HCT116 (cell line): Measurements from ENCODE around the gene CHSY3. TPM values are rescaled to one million over a fixed set of nuclear protein-coding genes. Genes with fewer than 3 reads are reported as not detected.

Source experiments
- ATAC-seq: fragments of 200-7000 bp; cut with Tn5 transposase; 2 replicates; pipeline ENCODE4 v1.9.1; 2020; ENCODE audit warnings: mild to moderate bottlenecking, moderate library complexity
- BruUV-seq: library from RNA; stranded (reverse); fragments of 400-500 nt; replicated peaks from 2 replicates; lab custom pipeline; 2021; lab: Mats Ljungman, UMichigan
- CTCF ChIA-PET: fragments of 300-600 bp; sonication (Branson Sonifier 250); formaldehyde crosslinking; loops from one replicate; lab custom pipeline; 2021; ENCODE audit warnings: antibody characterized with exemption; lab: Charles Lee
- POLR2A ChIA-PET: fragments of 300-600, 350-600 bp; sonication (Branson Sonifier 250); formaldehyde crosslinking; loops from one replicate; lab custom pipeline; 2021; ENCODE audit warnings: antibody characterized with exemption; lab: Charles Lee
- RAD21 ChIA-PET, 2 experiments: fragments of 300-600 bp; sonication (Branson Sonifier 250); formaldehyde crosslinking; loops; one replicate each; lab custom pipeline; 2023; ENCODE audit warnings: low total read pairs in 2 of 2; ENCODE audit not compliant: uncharacterized antibody in 2 of 2, unreplicated experiment in 2 of 2, low non-redundant PET in 1 of 2; lab: Charles Lee
- DNase-seq: peaks from one replicate; pipeline ENCODE4 v3.0.0-alpha.2; 2010; ENCODE audit warnings: low read depth, low spot score
- H2AFZ ChIP-seq: fragments of 200-600 bp; shearing (Covaris generic), sonication (generic); 2 replicates; pipeline ENCODE4 v1.6.1; 2017; ENCODE audit warnings: low read depth, mixed run types, mixed read lengths, antibody characterized with exemption, low read length; ENCODE audit not compliant: poor library complexity, severe bottlenecking
- H3K27ac ChIP-seq: 2 replicates; pipeline ENCODE4 v1.5.1; 2012; ENCODE audit warnings: low read depth, low read length
- H3K27me3 ChIP-seq: fragments of 200-600 bp; sonication (generic); 2 replicates; pipeline ENCODE4 v1.6.1; 2016; ENCODE audit warnings: mixed run types, low read length, mixed read lengths; ENCODE audit not compliant: insufficient read depth
- H3K36me3 ChIP-seq, 2 experiments: fragments of 200-500 bp in 1 of 2; fragments of 200-600 bp in 1 of 2; sonication (Bioruptor generic) in 1 of 2; sonication (generic) in 1 of 2; 2 replicates each; pipeline versions ENCODE4 v1.5.1 to v1.6.1; 2014 to 2016; ENCODE audit warnings: low read length in 2 of 2, inconsistent platforms in 1 of 2, mixed read lengths in 1 of 2, mixed run types in 1 of 2; ENCODE audit not compliant: insufficient read depth in 2 of 2, control insufficient read depth in 1 of 2
- H3K4me1 ChIP-seq, 2 experiments: fragments of 200-600 bp in 1 of 2; sonication (generic) in 1 of 2; 2 replicates each; pipeline versions ENCODE4 v1.5.1 to v1.6.1; 2012 to 2017; ENCODE audit warnings: low read length in 2 of 2, inconsistent platforms in 1 of 2, mild to moderate bottlenecking in 1 of 2, mixed read lengths in 1 of 2, mixed run types in 1 of 2, moderate library complexity in 1 of 2; ENCODE audit not compliant: insufficient read depth in 2 of 2, control insufficient read depth in 1 of 2
- H3K4me2 ChIP-seq: fragments of 200-600 bp; sonication (generic); 2 replicates; pipeline ENCODE4 v1.6.1; 2017; ENCODE audit warnings: mixed run types, low read length, mixed read lengths
- H3K4me3 ChIP-seq, 2 experiments: fragments of 200-600 bp in 1 of 2; sonication (generic) in 1 of 2; replicated peaks in 1 of 2; 2 replicates each; pipeline ENCODE4 v1.5.1; 2011 to 2016; ENCODE audit warnings: low read length in 2 of 2, control low read depth in 1 of 2, low read depth in 1 of 2, mild to moderate bottlenecking in 1 of 2, mixed read lengths in 1 of 2, mixed run types in 1 of 2
- H3K79me2 ChIP-seq: fragments of 200-600 bp; sonication (generic); 2 replicates; pipeline ENCODE4 v1.6.1; 2017; ENCODE audit warnings: mild to moderate bottlenecking, mixed run types, low read length, moderate library complexity, mixed read lengths; ENCODE audit not compliant: insufficient read depth
- H3K9ac ChIP-seq: fragments of 200-600 bp; sonication (generic); 2 replicates; pipeline ENCODE4 v1.6.1; 2016; ENCODE audit warnings: low read length, mixed read lengths
- H3K9me2 ChIP-seq: fragments of 200-600 bp; sonication (generic), shearing (Covaris generic); 2 replicates; pipeline ENCODE4 v1.6.1; 2017; ENCODE audit warnings: mixed run types, mild to moderate bottlenecking, moderate library complexity; ENCODE audit not compliant: insufficient read depth
- H3K9me3 ChIP-seq, 2 experiments: fragments of 200-500 bp in 1 of 2; fragments of 200-600 bp in 1 of 2; sonication (Bioruptor generic) in 1 of 2; sonication (generic) in 1 of 2; 2 replicates each; pipeline ENCODE4 v1.6.1; 2014 to 2017; ENCODE audit warnings: low read length in 2 of 2, mixed read lengths in 2 of 2, inconsistent platforms in 1 of 2, low read depth in 1 of 2, mild to moderate bottlenecking in 1 of 2, mixed run types in 1 of 2, moderate library complexity in 1 of 2; ENCODE audit not compliant: control insufficient read depth in 1 of 2, insufficient read depth in 1 of 2
- H4K20me1 ChIP-seq: fragments of 200-600 bp; sonication (generic), shearing (Covaris generic); 2 replicates; pipeline ENCODE4 v1.6.1; 2017; ENCODE audit warnings: mixed run types, mild to moderate bottlenecking, moderate library complexity; ENCODE audit not compliant: insufficient read depth
- CBX3 ChIP-seq: IDR thresholded peaks from 2 replicates; pipeline ENCODE4 v1.6.1; 2012; ENCODE audit warnings: low read depth
- CEBPB ChIP-seq: IDR thresholded peaks from 2 replicates; pipeline ENCODE4 v1.6.1; 2012; ENCODE audit warnings: low read depth
- EGR1 ChIP-seq: IDR thresholded peaks from 2 replicates; pipeline ENCODE4 v1.6.1; 2012; ENCODE audit warnings: low read depth
- ELF1 ChIP-seq: IDR thresholded peaks from 2 replicates; pipeline ENCODE4 v1.6.1; 2012; ENCODE audit warnings: low read depth, borderline replicate concordance
- EZH2 ChIP-seq: fragments of 200-600 bp; sonication (generic); IDR thresholded peaks from 2 replicates; pipeline ENCODE4 v1.6.1; 2017; ENCODE audit warnings: antibody characterized with exemption, mixed run types
- EZH2phosphoT487 ChIP-seq: fragments of 200-600 bp; IDR thresholded peaks from 2 replicates; pipeline ENCODE4 v1.6.1; 2018; ENCODE audit warnings: antibody characterized with exemption, borderline replicate concordance
- FOSL1 ChIP-seq: IDR thresholded peaks from 2 replicates; pipeline ENCODE4 v1.6.1; 2012; ENCODE audit warnings: low read depth
- JUND ChIP-seq: IDR thresholded peaks from 2 replicates; pipeline ENCODE4 v1.6.1; 2012
- MAX ChIP-seq: IDR thresholded peaks from 2 replicates; pipeline ENCODE4 v1.6.1; 2012
- POLR2A ChIP-seq: IDR thresholded peaks from 2 replicates; pipeline ENCODE4 v1.7.0; 2011; ENCODE audit warnings: borderline replicate concordance; ENCODE audit not compliant: insufficient read depth, insufficient read length; ENCODE audit errors: extremely low read depth
- POLR2AphosphoS5 ChIP-seq: IDR thresholded peaks from 2 replicates; pipeline ENCODE4 v1.6.1; 2011; ENCODE audit warnings: mild to moderate bottlenecking, low read depth, low read length, moderate library complexity
- RAD21 ChIP-seq: IDR thresholded peaks from 2 replicates; pipeline ENCODE4 v1.6.1; 2012; ENCODE audit warnings: low read depth, mild to moderate bottlenecking
- REST ChIP-seq: IDR thresholded peaks from 2 replicates; pipeline ENCODE4 v1.6.1; 2012; ENCODE audit warnings: low read depth
- SIN3A ChIP-seq: IDR thresholded peaks from 2 replicates; pipeline ENCODE4 v1.6.1; 2012; ENCODE audit warnings: low read depth
- SP1 ChIP-seq: IDR thresholded peaks from 2 replicates; pipeline ENCODE4 v1.6.1; 2012; ENCODE audit warnings: low read depth
- SRF ChIP-seq: IDR thresholded peaks from 2 replicates; pipeline ENCODE4 v1.6.1; 2012; ENCODE audit warnings: low read depth
- TCF7L2 ChIP-seq: IDR thresholded peaks from 2 replicates; pipeline ENCODE4 v1.7.0; 2011; ENCODE audit warnings: borderline replicate concordance, inconsistent platforms; ENCODE audit not compliant: insufficient read depth, insufficient read length; ENCODE audit errors: extremely low read depth
- YY1 ChIP-seq: IDR thresholded peaks from 2 replicates; pipeline ENCODE4 v1.6.1; 2011; ENCODE audit warnings: low read length, low read depth, moderate library complexity, mild to moderate bottlenecking; ENCODE audit not compliant: insufficient replicate concordance; ENCODE audit errors: extremely low read depth
- ZFX ChIP-seq: fragments of 450-650 bp; IDR thresholded peaks from 2 replicates; pipeline ENCODE4 v1.6.1; 2017
- ZNF274 ChIP-seq: fragments of 200-500 bp; sonication (Bioruptor generic); IDR thresholded peaks from 2 replicates; pipeline ENCODE4 v1.6.1; 2014; ENCODE audit warnings: mild to moderate bottlenecking, low read depth, low read length, inconsistent platforms
- intact Hi-C: fragments of 100-400 bp; cut with micrococcal nuclease; formaldehyde crosslinking; loops from 2 replicates; pipeline ENCODE4 v1.10.0; 2022
- total RNA-seq: library from RNA; stranded (reverse); gene quantifications from one replicate; pipeline ENCODE4 v1.2.1, GENCODE V29; 2021; ENCODE audit not compliant: unreplicated experiment

CHSY3 gene
- total RNA-seq, 1 experiment from 2014 or later = 2.3 TPM

DNA sequence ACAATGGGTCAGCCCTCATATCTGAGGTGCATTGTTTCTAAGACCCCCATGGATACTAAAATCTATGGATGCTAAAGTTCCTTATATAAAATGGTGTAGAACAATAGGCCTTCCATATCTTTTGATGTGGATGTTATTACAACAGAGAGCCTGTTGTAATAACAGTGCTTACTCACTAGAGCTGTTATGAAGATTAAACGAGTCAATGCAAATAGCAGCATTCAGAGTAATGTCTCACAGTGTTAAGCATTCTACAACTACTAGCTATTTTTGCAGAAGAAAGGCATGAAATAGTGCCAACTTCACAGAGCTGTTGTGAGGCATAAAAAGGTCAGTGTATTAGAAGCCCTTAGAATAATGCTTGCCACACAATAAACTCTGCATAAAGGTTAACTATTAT lies 13.0 kb downstream of the CHSY3 start:
- Histone ChIP-seq H3K4me2 (no peak overlapping the region), H3K27me3 (no peaks in the 10 kb centered on the region), H3K4me1 (no peaks in the 10 kb centered on the region), H2AFZ (no peak overlapping the region), H3K9me2 (no peaks in the 10 kb centered on the region), H3K9ac (no peak overlapping the region), H3K27ac (no peak overlapping the region), H3K79me2 (no peaks in the 10 kb centered on the region), H3K4me3 (no peak overlapping the region), H3K9me3 (no peaks in the 10 kb centered on the region), H4K20me1 (no peaks in the 10 kb centered on the region), H3K36me3 (no peaks in the 10 kb centered on the region)
- intact Hi-C loops = no loop called here
- DNase-seq (no peak), ATAC-seq (no peak)
- BruUV-seq = no TSS peak
- ChIA-PET RAD21 (no interaction called here), CTCF (no interaction called here), POLR2A (no interaction called here)
- TF ChIP-seq TCF7L2 = no peak

DNA sequence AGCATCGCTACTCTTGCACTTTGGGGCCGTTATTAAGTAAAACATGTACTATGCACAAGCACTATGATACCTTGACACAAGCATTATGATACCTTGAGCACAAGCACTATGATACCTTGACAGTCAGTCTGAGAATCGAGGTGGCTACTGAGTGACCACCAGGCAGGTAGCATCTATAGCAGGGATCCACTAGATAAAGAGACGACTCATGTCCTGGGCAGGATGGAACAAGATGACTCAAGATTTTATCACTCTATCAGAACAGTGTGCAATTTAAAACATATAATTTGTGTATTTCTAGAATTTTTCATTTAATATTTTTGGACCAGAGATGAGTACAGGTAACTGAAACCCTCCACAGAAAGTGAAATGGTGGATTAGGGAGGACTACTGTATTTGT lies 16.9 kb downstream of the CHSY3 start:
- DNase-seq (no peak), ATAC-seq (no peak)
- H3K4me2 ChIP-seq = no peak overlapping the region
- H3K36me3 ChIP-seq = no peaks in the 10 kb centered on the region
- H3K79me2 ChIP-seq = no peaks in the 10 kb centered on the region
- no peaks in the 10 kb centered on the region for H4K20me1 ChIP-seq
- BruUV-seq = no TSS peak
- no peaks in the 10 kb centered on the region for H3K27me3 ChIP-seq
- no peaks in the 10 kb centered on the region for H3K9me2 ChIP-seq
- H3K9me3 ChIP-seq = no peaks in the 10 kb centered on the region
- ChIA-PET RAD21 (no interaction called here), CTCF (no interaction called here), POLR2A (no interaction called here)
- TF ChIP-seq ZNF274 = no peak
- TF ChIP-seq ZFX = no peak
- no peak for TF ChIP-seq FOSL1
- TF ChIP-seq CBX3 = no peak
- no peak for TF ChIP-seq TCF7L2
- no peak for TF ChIP-seq ELF1
- TF ChIP-seq YY1 = no peak
- no peak for TF ChIP-seq POLR2A
- no peak for TF ChIP-seq JUND
- TF ChIP-seq RAD21 = no peak
- TF ChIP-seq MAX = no peak
- TF ChIP-seq EGR1 = no peak
- no peak for TF ChIP-seq SRF
- no peak for TF ChIP-seq POLR2AphosphoS5
- TF ChIP-seq EZH2phosphoT487 = no peak
- no peak for TF ChIP-seq REST
- no peak for TF ChIP-seq SP1
- TF ChIP-seq EZH2 = no peak
- no peak for TF ChIP-seq CEBPB
- no peak for TF ChIP-seq SIN3A
- H3K9ac ChIP-seq = no peak overlapping the region
- H3K4me1 ChIP-seq = no peaks in the 10 kb centered on the region
- intact Hi-C loops = no loop called here
- H2AFZ ChIP-seq = no peak overlapping the region
- H3K4me3 ChIP-seq = no peak overlapping the region
- no peak overlapping the region for H3K27ac ChIP-seq
